ENCODE results near the gene WDR7. TPM values are rescaled to one million over a fixed set of nuclear protein-coding genes. Genes with fewer than 3 reads are reported as not detected.

Gene WDR7
- total and polyA plus RNA-seq, 9 of the 15 experiments (the other 6 are each of a cell fraction or from before 2014, with no cell fraction given): 1.4 to 9.4 (median 5.3) TPM

DNA sequence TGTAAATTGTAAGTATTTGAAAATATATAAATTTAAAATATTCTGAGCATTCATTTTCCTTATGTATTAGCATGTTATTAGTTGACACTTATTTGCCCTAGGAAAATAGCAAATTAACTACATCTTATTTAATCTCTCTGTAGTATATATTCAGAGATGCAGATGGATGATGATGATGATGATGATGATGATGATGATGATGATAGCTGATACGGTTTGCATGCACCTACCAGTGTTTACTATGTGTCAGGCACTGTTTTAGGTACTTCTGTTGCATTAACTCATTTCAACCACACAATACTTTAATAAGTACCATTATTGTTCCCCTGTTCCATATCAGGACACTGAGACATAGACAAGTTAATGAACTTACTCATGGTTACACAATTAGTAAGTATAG, 304.3 kb downstream of the WDR7 start (continued):
- TF ChIP-seq ASH1L (IDR thresholded peaks at IDR 0.05; ENCODE audit: borderline replicate concordance, low read depth, partially characterized antibody) (no peak), ZNF77 (CRISPR knock-in tag; IDR thresholded peaks at IDR 0.05) (no peak), RHOXF2B (CRISPR knock-in tag; conservative IDR thresholded peaks at IDR 0.05) (no peak), ZC3H11A (IDR thresholded peaks at IDR 0.05; ENCODE audit: low read depth, low read length) (no peak), ZNF785 (CRISPR knock-in tag; IDR thresholded peaks at IDR 0.05) (no peak), KLF10 (CRISPR knock-in tag; IDR thresholded peaks at IDR 0.05) (no peak)
- TF ChIP-seq, protein P1, sequence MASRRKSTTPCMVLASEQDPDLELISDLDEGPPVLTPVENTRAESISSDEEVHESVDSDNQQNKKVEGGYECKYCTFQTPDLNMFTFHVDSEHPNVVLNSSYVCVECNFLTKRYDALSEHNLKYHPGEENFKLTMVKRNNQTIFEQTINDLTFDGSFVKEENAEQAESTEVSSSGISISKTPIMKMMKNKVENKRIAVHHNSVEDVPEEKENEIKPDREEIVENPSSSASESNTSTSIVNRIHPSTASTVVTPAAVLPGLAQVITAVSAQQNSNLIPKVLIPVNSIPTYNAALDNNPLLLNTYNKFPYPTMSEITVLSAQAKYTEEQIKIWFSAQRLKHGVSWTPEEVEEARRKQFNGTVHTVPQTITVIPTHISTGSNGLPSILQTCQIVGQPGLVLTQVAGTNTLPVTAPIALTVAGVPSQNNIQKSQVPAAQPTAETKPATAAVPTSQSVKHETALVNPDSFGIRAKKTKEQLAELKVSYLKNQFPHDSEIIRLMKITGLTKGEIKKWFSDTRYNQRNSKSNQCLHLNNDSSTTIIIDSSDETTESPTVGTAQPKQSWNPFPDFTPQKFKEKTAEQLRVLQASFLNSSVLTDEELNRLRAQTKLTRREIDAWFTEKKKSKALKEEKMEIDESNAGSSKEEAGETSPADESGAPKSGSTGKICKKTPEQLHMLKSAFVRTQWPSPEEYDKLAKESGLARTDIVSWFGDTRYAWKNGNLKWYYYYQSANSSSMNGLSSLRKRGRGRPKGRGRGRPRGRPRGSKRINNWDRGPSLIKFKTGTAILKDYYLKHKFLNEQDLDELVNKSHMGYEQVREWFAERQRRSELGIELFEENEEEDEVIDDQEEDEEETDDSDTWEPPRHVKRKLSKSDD (conservative IDR thresholded peaks at IDR 0.05; ENCODE audit: low read length): no peak

DNA sequence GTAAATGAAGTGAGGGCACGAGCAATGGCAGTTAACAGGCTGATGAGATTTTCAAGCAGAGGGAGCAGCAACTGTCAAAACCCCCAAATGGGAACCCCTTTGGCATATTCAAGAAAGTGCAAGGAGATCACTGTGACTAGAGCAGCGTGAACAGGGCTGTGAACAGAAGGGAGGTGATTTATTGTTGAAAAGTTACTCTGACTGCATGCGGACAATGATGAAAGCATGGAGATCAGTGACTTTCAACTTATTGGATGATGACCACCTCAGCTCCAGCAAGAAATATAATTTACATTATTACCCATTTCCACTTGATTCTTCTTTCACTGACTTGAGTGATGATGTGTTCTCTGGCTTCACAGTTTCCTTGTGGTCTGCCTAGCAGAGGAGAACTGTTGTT, 308.0 kb downstream of the WDR7 start:
- Histone ChIP-seq H3K4me3 (no peak overlapping the region), H2AFZ (ENCODE audit: low read depth, low read length) (no peak overlapping the region), H3K9me3 (replicated peaks; ENCODE audit: control insufficient read depth, insufficient read depth, low read depth, low read length) (no peaks in the 10 kb centered on the region), H3K4me2 (ENCODE audit: insufficient read depth, low read length) (no peak overlapping the region), H4K20me1 (replicated peaks; ENCODE audit: control insufficient read depth, insufficient read depth, low read length) (no peaks in the 10 kb centered on the region), H3K9ac (ENCODE audit: insufficient read depth in 1 of 2, low read depth in 2 of 2, low read length in 2 of 2) (no peak overlapping the region), H3K27ac (ENCODE audit: extremely low read depth, low read depth, low read length) (no peak overlapping the region), H3K27me3 (ENCODE audit: control insufficient read depth in 2 of 2, insufficient read depth in 2 of 2, low read length in 2 of 2) (no peaks in the 10 kb centered on the region), H3K4me1 (replicated peaks in 1 of 2; ENCODE audit: control insufficient read depth in 2 of 2, insufficient read depth in 2 of 2, low read length in 2 of 2) (no peaks in the 10 kb centered on the region), H3K79me2 (ENCODE audit: control insufficient read depth, insufficient read depth, low read length) (no peaks in the 10 kb centered on the region), H3K36me3 (ENCODE audit: control insufficient read depth, insufficient read depth, low read length) (no peaks in the 10 kb centered on the region), H3K9me1 (ENCODE audit: control insufficient read depth, insufficient read depth, low read length) (no peaks in the 10 kb centered on the region)
- FAIRE-seq (no peak), ATAC-seq (no peak), DNase-seq (ENCODE audit: extremely low read depth in 1 of 4, low spot score in 3 of 4) (no peak)
- 35% methylated on average over 3 of the region's 3 CpGs for WGBS (ENCODE audit: insufficient coverage, low coverage, missing lambda C conversion rate)
- no TSS peak for BruUV-seq (replicated peaks)
- CTCF ChIA-PET (ENCODE audit: low intra/inter-chr PET ratio): no interaction called here
- in situ Hi-C loops (cut with MboI): no loop called here
- TF ChIP-seq ZKSCAN1 (IDR thresholded peaks at IDR 0.05; ENCODE audit: low read depth, low read length): no peak
- TF ChIP-seq, protein P2, sequence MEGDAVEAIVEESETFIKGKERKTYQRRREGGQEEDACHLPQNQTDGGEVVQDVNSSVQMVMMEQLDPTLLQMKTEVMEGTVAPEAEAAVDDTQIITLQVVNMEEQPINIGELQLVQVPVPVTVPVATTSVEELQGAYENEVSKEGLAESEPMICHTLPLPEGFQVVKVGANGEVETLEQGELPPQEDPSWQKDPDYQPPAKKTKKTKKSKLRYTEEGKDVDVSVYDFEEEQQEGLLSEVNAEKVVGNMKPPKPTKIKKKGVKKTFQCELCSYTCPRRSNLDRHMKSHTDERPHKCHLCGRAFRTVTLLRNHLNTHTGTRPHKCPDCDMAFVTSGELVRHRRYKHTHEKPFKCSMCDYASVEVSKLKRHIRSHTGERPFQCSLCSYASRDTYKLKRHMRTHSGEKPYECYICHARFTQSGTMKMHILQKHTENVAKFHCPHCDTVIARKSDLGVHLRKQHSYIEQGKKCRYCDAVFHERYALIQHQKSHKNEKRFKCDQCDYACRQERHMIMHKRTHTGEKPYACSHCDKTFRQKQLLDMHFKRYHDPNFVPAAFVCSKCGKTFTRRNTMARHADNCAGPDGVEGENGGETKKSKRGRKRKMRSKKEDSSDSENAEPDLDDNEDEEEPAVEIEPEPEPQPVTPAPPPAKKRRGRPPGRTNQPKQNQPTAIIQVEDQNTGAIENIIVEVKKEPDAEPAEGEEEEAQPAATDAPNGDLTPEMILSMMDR (IDR thresholded peaks at IDR 0.05 in 2 of 3, conservative IDR thresholded peaks at IDR 0.05 in 1 of 3; ENCODE audit: insufficient read depth in 2 of 3, low read depth in 1 of 3, low read length in 3 of 3): no peak
- no peak for TF ChIP-seq GTF2A2 (tag; IDR thresholded peaks at IDR 0.05)
- TF ChIP-seq, protein P3, sequence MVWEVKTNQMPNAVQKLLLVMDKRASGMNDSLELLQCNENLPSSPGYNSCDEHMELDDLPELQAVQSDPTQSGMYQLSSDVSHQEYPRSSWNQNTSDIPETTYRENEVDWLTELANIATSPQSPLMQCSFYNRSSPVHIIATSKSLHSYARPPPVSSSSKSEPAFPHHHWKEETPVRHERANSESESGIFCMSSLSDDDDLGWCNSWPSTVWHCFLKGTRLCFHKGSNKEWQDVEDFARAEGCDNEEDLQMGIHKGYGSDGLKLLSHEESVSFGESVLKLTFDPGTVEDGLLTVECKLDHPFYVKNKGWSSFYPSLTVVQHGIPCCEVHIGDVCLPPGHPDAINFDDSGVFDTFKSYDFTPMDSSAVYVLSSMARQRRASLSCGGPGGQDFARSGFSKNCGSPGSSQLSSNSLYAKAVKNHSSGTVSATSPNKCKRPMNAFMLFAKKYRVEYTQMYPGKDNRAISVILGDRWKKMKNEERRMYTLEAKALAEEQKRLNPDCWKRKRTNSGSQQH (CRISPR knock-in tag; IDR thresholded peaks at IDR 0.05): no peak
- no peak for TF ChIP-seq SRSF3 (IDR thresholded peaks at IDR 0.05; ENCODE audit: insufficient read depth, low read length)
- POLR2A ChIA-PET: no interaction called here
- intact Hi-C loops (cut with micrococcal nuclease): no loop called here

All from K562 (cell line).